GM12873 (cell line): Measurements from ENCODE around the gene ABHD15.

Experiments used
- CTCF ChIP-seq: IDR thresholded peaks from 2 replicates; pipeline ENCODE4 v1.5.1; 2012; ENCODE audit warnings: low read depth, mild to moderate bottlenecking, moderate library complexity, low read length, control low read depth; ENCODE audit not compliant: insufficient read depth; ENCODE audit errors: missing control alignments

Gene ABHD15

GRCh38 chr17:29559640-29560039, 7.2 kb downstream of the ABHD15 start:
- no peak for TF ChIP-seq CTCF

- no peak for TF ChIP-seq CTCF
These were observed 9.1 kb downstream of the ABHD15 start for GRCh38 chr17:29557739-29558116.

DNA sequence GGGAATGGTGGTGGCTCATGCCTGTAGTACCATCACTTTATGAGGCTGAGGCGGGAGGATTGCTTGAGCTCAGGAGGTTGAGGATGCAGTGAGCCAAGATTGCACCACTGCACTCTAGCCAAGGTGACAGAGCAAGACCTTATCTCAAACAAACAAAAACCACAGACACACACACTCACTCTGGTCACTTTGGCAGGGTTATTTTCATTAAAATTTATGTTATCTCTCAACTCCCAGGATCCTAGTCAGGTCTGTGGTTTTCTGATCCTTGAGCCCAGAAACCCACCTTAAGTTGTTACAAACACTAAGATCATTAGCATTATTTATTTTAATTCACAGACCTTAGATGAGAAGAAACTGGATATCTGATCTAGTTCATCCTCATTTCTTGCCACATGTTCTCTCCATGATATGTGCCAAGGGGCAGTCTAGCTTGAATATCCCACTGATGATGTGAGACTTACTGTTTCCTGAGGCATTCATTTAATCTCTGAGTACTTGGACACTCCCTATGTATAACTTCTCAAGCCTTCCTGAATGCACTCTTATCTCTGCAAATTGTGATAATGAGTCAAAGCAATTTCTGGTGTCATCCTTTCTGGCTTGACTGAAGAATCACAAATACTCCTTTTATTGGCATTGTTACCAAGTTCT, 9.6 kb downstream of the ABHD15 start:
- TF ChIP-seq CTCF, result no peak

DNA sequence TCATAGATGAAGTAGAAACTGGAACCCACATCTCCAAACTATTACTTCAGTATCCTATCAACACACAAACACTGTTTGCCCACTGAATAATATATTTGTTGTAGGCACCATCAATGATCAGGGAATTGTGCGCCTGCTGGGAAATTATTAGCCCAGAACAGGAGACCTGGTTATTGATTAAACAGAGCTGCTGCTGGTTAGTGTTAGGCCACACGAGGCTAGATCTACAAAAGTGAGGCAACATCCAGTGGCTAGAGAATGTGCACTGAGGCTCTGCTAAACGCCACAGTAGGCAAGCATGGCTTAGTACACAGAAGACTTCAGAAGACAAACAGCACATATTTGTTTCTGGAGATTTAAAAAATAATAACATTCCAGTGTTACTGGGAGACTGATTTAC, 11.0 kb downstream of the ABHD15 start:
- no peak for TF ChIP-seq CTCF

- no peak for TF ChIP-seq CTCF
These were observed 17.5 kb downstream of the ABHD15 start for GRCh38 chr17:29549177-29549923.

DNA sequence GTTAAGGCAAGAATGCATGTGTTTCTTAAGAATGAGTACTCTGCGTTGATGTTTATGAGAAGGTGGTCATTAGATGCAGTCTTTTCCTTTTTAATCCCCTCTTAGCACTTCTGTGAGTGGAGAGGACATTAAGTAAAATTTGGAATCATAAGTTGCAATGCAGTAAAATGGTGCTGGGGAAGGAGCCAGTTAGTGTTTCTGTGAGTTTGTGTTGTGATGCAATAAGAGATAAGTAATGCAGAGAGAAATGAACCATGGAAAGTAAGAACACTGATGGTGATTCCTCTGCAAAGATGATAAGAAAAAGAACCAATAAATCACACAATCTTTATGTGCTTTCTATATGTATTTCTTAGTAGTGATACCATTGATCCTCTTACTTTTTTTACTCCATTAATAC, 20.0 kb downstream of the ABHD15 start:
- TF ChIP-seq CTCF, result no peak

DNA sequence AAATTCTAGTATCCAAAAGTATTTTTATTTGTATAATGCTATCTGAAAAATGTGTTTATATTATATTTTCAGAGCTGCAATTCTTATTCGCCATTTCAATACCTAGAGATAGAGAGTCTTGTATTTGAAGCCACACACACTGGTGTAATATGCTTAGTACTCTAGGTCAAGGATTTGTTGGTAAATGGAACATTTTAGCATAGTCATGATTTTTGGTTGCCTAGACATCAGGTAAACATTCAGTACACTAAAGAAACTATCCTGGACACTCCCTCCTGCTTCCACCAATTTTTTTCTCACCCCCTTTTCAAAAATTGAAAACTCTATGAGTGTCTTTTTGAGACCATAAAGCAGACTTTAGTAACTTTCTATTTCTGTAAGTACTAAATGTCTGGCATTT, 20.8 kb downstream of the ABHD15 start:
- no peak for TF ChIP-seq CTCF
